CD4-positive, CD25-positive, alpha-beta regulatory T cell (primary cell): ENCODE results near the gene KRT26. TPM values are rescaled to one million over a fixed set of nuclear protein-coding genes. Genes with fewer than 3 reads are reported as not detected.

Source experiments
- ATAC-seq, 2 donors: fragments of 150-1000 bp; cut with Tn5 transposase; one replicate each; pipeline ENCODE4 v1.10.0; 2021; ENCODE audit warnings: low read depth in 2 of 2, moderate number of reproducible peaks in 2 of 2, moderate library complexity in 1 of 2
- DNase-seq, 3 donors: peaks; one replicate each; pipeline versions ENCODE4 v3.0.0 to v3.0.0-alpha.2; 2012 to 2022; ENCODE audit warnings: mixed read lengths in 1 of 3
- H3K27ac ChIP-seq: one replicate; pipeline ENCODE4 v1.7.0; 2013; ENCODE audit warnings: mild to moderate bottlenecking, low read length; ENCODE audit not compliant: insufficient read depth, poor library complexity, severe bottlenecking
- H3K27me3 ChIP-seq: one replicate; pipeline ENCODE4 v1.7.0; 2013; ENCODE audit warnings: low read length; ENCODE audit not compliant: control insufficient read depth, insufficient read depth
- H3K36me3 ChIP-seq: one replicate; pipeline ENCODE4 v1.7.0; 2013; ENCODE audit warnings: mild to moderate bottlenecking, low read length, moderate library complexity; ENCODE audit not compliant: control insufficient read depth, insufficient read depth
- H3K4me1 ChIP-seq: 2 replicates; pipeline ENCODE4 v1.7.0; 2013; ENCODE audit warnings: mild to moderate bottlenecking, low read length; ENCODE audit not compliant: insufficient read depth, control insufficient read depth, poor library complexity, severe bottlenecking
- H3K4me3 ChIP-seq: one replicate; pipeline ENCODE4 v1.7.0; 2013; ENCODE audit warnings: low read depth, mild to moderate bottlenecking, low read length, moderate library complexity
- H3K9me3 ChIP-seq, 2 experiments: 1 replicate in 1 of 2; 2 replicates in 1 of 2; pipeline ENCODE4 v1.7.0; 2013; ENCODE audit warnings: low read length in 2 of 2, mild to moderate bottlenecking in 1 of 2, moderate library complexity in 1 of 2; ENCODE audit not compliant: control insufficient read depth in 2 of 2
- H3K27ac Mint-ChIP-seq, 3 donors: one replicate each; pipeline ENCODE4 v1.8.0; 2020 to 2022; ENCODE audit warnings: mild to moderate bottlenecking in 3 of 3, mixed read lengths in 3 of 3, moderate library complexity in 2 of 3
- H3K27me3 Mint-ChIP-seq: one replicate; pipeline ENCODE4 v1.8.0; 2022; ENCODE audit warnings: mild to moderate bottlenecking, mixed read lengths
- H3K36me3 Mint-ChIP-seq: one replicate; pipeline ENCODE4 v1.8.0; 2020; ENCODE audit warnings: mixed read lengths
- H3K4me1 Mint-ChIP-seq, 4 donors: one replicate each; pipeline ENCODE4 v1.8.0; 2020 to 2022; ENCODE audit warnings: mixed read lengths in 4 of 4, mild to moderate bottlenecking in 1 of 4
- H3K4me3 Mint-ChIP-seq, 4 donors: one replicate each; pipeline ENCODE4 v1.8.0; 2020 to 2022; ENCODE audit warnings: mild to moderate bottlenecking in 4 of 4, mixed read lengths in 4 of 4, moderate library complexity in 3 of 4
- H3K9me3 Mint-ChIP-seq, 7 donors: one replicate each; pipeline ENCODE4 v1.8.0; 2020 to 2022; ENCODE audit warnings: mixed read lengths in 7 of 7, mild to moderate bottlenecking in 3 of 7, moderate library complexity in 2 of 7
- polyA plus RNA-seq, 4 donors: library from polyadenylated mRNA; unstranded; fragments of 300-500 nt; fragmentation: Illumina TruSeq; gene quantifications; one replicate each; pipeline ENCODE4 v1.2.3, GENCODE V29; 2021
- total RNA-seq: library from RNA; stranded (reverse); gene quantifications from one replicate; pipeline ENCODE4 v1.2.3, GENCODE V29; 2022

Gene KRT26, protein sequence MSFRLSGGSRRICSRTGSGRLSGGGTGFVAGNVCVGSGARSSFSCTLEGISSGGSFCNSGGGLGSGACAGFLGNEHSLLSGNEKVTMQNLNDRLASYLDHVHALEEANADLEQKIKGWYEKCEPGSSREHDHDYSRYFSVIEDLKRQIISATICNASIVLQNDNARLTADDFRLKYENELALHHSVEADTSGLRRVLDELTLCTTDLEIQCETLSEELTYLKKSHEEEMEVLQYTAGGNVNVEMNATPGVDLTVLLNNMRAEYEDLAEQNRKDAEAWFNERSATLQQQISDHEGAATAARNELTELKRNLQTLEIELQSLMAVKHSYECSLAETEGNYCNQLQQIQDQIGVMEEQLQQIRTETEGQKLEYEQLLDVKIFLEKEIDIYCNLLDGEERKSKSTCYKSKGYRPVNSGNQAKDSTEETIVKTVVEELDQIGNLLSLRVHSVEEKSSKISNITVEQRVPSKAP
- not detected for total RNA-seq
- polyA plus RNA-seq, result not detected

DNA sequence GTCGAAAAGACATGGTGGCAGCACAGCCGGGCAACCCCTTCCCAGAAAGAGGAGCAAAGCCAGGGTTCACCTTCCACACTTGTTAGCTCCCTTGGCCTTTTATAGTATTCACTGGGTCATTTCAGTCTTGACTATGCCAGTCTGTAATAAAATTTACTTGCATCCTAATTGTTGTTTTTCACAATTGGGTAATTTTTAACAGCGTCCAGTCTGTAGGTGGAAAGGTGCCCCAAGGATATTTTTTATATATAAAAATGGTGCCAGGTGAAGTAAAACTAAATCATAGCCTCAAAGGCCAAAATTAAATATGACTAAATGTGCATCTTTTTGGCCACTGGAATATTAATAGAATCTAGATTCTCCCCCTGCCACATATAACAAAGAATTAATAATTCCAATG lies at the start of gene KRT26:
Gene KRT26 (minus strand): TSS at position 101 of the 400 bp plus-strand sequence. CDS start 88 bp downstream, at position 13.
- no peaks in the 10 kb centered on the region for H3K36me3 Mint-ChIP-seq
- peaks cover 52% of the 10 kb centered on the region for H3K27me3 Mint-ChIP-seq
- no peaks in the 10 kb centered on the region for H3K4me1 ChIP-seq
- ATAC-seq, result no peak
- H3K9me3 ChIP-seq, result no peaks in the 10 kb centered on the region
- no peak within 1 kb of the TSS for H3K27ac ChIP-seq
- H3K27ac Mint-ChIP-seq, result no peak within 1 kb of the TSS
- no peaks in the 10 kb centered on the region for H3K4me1 Mint-ChIP-seq
- H3K4me3 Mint-ChIP-seq, result no peak within 1 kb of the TSS
- no peak within 1 kb of the TSS for H3K4me3 ChIP-seq
- no peaks in the 10 kb centered on the region for H3K9me3 Mint-ChIP-seq
- peaks cover 28% of the 10 kb centered on the region for H3K27me3 ChIP-seq
- H3K36me3 ChIP-seq, result no peaks in the 10 kb centered on the region
- no peak for DNase-seq

DNA sequence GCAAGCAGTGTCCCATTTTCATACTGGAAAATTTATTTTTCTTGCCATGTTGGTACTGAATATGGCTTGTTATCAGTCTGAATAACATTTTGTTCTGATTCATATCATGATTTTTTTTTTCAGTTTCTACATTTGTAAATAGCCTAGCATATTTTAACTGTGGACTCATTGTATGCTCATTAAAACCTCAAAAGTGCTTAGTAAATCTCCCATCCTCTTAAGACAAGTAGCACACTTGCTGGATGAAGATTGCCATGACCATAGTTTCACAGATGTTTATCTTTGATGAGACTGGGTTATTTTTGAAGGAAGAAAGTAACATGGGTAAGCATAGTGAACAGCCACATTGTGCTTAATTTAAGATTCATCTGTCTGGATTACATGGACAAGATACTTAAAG lies 49.5 kb upstream of the KRT26 start:
- peaks cover 5% of the 10 kb centered on the region for H3K36me3 ChIP-seq
- Mint-ChIP-seq H3K4me3 (peak overlapping the region in 1 of 4 donors; percentile 92), H3K9me3 (peaks cover 0 to 10% (median 5%) of the 10 kb centered on the region in 7 donors), H3K36me3 (peaks cover 45% of the 10 kb centered on the region), H3K4me1 (peaks cover 5 to 35% (median 15%) of the 10 kb centered on the region in 4 donors), H3K27me3 (no peaks in the 10 kb centered on the region), H3K27ac (no peak overlapping the region)
- no peak overlapping the region for H3K27ac ChIP-seq
- H3K27me3 ChIP-seq, result no peaks in the 10 kb centered on the region
- ATAC-seq (no peak), DNase-seq (no peak)
- H3K4me3 ChIP-seq, result no peak overlapping the region
- no peaks in the 10 kb centered on the region for H3K9me3 ChIP-seq
- no peaks in the 10 kb centered on the region for H3K4me1 ChIP-seq

DNA sequence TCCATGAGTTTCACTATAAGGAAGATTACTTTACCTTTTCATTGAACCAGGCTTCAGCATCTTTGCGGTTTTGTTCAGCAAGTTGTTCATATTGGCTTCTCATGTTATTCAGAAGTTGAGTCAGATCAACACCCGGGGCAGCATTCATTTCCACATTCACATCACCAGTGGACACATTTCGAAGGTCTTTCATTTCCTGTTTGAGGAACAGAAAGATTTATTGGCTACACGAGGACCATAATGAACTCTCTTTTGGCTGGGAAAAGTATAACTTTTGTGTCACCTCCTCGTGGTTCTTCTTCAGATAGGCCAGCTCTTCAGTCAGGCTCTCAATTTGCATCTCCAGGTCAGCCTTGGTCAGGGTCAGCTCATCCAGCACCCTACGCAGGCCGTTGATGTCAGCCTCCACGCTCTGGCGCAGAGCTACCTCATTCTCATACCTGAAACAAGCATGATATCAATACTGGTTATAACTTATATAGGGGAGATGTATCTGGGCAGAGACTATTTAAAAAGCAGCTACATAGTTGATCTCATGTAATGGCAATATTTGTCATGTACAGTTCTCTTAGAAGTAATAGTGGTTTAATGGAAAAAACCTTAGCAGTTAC lies 48.3 kb upstream of the KRT26 start:
- H3K4me1 ChIP-seq, result no peaks in the 10 kb centered on the region
- H3K27ac Mint-ChIP-seq, result peak overlapping the region in 2 of 3 donors; percentile 71 to 93
- no peak for ATAC-seq

DNA sequence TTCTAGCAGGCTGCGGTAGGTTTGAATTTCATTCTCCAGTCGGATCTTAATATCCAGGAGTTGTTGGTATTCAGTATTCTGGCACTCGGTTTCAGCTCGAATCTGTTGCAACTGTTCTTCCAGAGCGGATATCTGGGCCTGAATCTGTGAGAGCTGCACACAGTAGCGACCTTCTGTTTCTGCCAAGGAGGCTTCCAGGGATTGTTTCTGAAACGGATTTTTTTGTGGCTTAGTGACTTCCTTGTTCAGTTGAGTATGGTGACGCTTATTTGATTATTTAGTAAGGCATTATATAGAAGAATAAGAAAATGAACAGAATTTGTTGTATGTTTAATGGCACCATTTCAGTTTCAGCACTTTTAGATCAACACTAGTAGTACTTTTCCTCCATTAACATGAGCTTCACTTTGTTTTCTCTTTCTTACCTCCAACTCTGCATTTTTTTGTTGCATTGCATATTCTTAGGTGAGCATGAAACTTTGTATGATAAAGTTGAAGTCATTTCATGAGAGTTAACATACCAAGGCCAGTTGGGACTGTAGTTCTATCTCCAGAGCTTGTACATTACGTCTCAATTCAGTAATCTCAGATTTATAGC lies 47.6 kb upstream of the KRT26 start:
- ATAC-seq (no peak), DNase-seq (no peak)
- Histone ChIP-seq H3K27me3 (no peaks in the 10 kb centered on the region), H3K27ac (peak overlapping the region; percentile 87), H3K36me3 (peaks cover 5% of the 10 kb centered on the region), H3K4me1 (no peaks in the 10 kb centered on the region), H3K9me3 (no peaks in the 10 kb centered on the region), H3K4me3 (peak overlapping the region; percentile 92)
- Mint-ChIP-seq H3K27me3 (no peaks in the 10 kb centered on the region), H3K4me1 (peaks cover 5 to 32% (median 14%) of the 10 kb centered on the region in 4 donors), H3K9me3 (peaks cover 0 to 12% (median 4%) of the 10 kb centered on the region in 7 donors), H3K36me3 (peaks cover 37% of the 10 kb centered on the region), H3K27ac (peak overlapping the region; percentile 79 to 93 (median 85)), H3K4me3 (peak overlapping the region; percentile 81 to 94 (median 92))

More for the DNA sequence above, 48.3 kb upstream of the KRT26 start:
- H3K36me3 Mint-ChIP-seq, result peaks cover 39% of the 10 kb centered on the region
- no peaks in the 10 kb centered on the region for H3K27me3 Mint-ChIP-seq
- Histone ChIP-seq H3K27me3 (no peaks in the 10 kb centered on the region), H3K36me3 (peaks cover 5% of the 10 kb centered on the region), H3K4me3 (no peak overlapping the region), H3K9me3 (no peaks in the 10 kb centered on the region), H3K27ac (no peak overlapping the region)
- H3K4me3 Mint-ChIP-seq, result peak overlapping the region; percentile 53 to 92 (median 74)
- DNase-seq, result no peak
- H3K9me3 Mint-ChIP-seq, result peaks cover 0 to 12% (median 3%) of the 10 kb centered on the region in 7 donors
- peaks cover 5 to 32% (median 14%) of the 10 kb centered on the region in 4 donors for H3K4me1 Mint-ChIP-seq

DNA sequence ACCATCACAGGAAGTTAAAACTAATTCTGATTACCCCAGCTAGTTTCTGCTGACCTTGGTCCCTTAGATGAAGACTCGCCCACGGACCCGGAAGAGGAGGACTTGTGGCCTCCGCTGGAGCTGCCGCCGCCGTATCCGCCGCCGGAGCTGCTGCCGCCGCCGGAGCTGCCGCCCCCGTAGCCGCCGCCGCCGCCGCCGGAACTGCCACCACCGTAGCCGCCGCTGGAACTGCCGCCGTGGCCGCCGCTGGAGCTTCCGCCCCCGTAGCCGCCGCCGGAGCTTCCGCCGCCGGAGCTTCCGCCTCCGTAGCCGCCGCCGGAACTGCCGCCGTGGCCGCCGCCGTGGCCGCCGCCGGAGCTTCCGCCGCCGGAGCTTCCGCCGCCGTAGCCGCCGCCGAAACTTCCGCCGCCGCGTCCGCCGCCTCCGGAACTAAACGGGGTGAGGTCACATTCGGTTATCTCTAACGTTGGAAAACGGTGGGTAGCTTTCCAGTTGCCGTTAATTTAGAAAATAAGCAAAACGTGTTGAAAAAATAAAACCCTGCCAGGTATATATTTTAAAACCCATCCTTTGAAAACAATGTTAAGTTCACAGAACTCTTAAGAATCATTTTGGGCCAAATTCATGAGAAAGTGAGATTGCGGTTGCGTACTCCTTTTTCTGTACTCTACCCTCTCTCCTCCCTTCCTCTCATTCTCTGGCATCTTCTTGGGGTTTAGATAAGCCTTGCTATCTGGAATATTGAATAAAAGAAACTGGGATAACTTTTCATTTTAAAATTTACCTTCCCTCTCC lies 46.9 kb upstream of the KRT26 start:
- no peaks in the 10 kb centered on the region for H3K27me3 Mint-ChIP-seq
- peak overlapping the region; percentile 87 for H3K27ac ChIP-seq
- peak; percentile 79 to 92 (median 86) for DNase-seq
- peak overlapping the region; percentile 92 to 99 (median 94) for H3K4me3 Mint-ChIP-seq
- H3K9me3 Mint-ChIP-seq, result peaks cover 0 to 12% (median 5%) of the 10 kb centered on the region in 7 donors
- H3K4me1 Mint-ChIP-seq, result peaks cover 5 to 32% (median 14%) of the 10 kb centered on the region in 4 donors
- no peaks in the 10 kb centered on the region for H3K9me3 ChIP-seq
- no peaks in the 10 kb centered on the region for H3K4me1 ChIP-seq
- peak; percentile 85 to 88 for ATAC-seq
- H3K36me3 Mint-ChIP-seq, result peaks cover 37% of the 10 kb centered on the region
- peak overlapping the region; percentile 93 to 96 (median 93) for H3K27ac Mint-ChIP-seq
- no peaks in the 10 kb centered on the region for H3K27me3 ChIP-seq
- H3K36me3 ChIP-seq, result peaks cover 5% of the 10 kb centered on the region
- H3K4me3 ChIP-seq, result peak overlapping the region; percentile 97

DNA sequence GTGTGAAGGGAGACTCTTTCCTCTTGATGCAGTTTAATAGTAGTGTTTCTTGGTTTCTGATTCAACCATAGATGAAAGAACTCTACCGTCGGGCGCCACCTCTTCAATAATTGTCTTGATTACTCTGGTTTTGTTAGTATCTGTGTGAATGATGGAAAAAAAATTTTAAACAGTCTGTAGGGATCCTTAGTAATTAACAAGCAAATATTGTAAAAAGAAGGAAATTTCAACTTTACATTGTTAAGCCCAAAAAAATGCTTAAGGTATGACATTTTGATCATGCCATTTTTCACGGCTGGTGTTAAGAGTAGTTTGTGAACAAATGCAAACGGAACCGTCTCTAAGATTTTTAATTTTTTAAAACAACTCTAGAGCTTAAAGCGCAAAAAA lies 46.3 kb upstream of the KRT26 start:
- ATAC-seq, result no peak
- Histone ChIP-seq H3K4me3 (peak overlapping the region; percentile 97), H3K36me3 (peaks cover 5% of the 10 kb centered on the region), H3K9me3 (no peaks in the 10 kb centered on the region), H3K4me1 (no peaks in the 10 kb centered on the region), H3K27me3 (peaks cover 3% of the 10 kb centered on the region), H3K27ac (peak overlapping the region; percentile 87)
- Mint-ChIP-seq H3K4me1 (peaks cover 5 to 32% (median 14%) of the 10 kb centered on the region in 4 donors), H3K9me3 (peaks cover 0 to 12% (median 5%) of the 10 kb centered on the region in 7 donors), H3K36me3 (peaks cover 37% of the 10 kb centered on the region), H3K27ac (peak overlapping the region; percentile 93 to 96 (median 93)), H3K27me3 (no peaks in the 10 kb centered on the region), H3K4me3 (peak overlapping the region; percentile 92 to 99 (median 94))
- no peak for DNase-seq
